Panc1 (cell line): ENCODE data around the gene ETNK1.

Source experiments
- POLR2AphosphoS5 ChIP-seq: IDR thresholded peaks from 2 replicates; pipeline ENCODE4 v1.6.1; 2012; ENCODE audit warnings: mild to moderate bottlenecking, low read depth, low read length, moderate library complexity
- TCF7L2 ChIP-seq: IDR thresholded peaks from 2 replicates; pipeline ENCODE4 v1.6.1; 2011; ENCODE audit warnings: mild to moderate bottlenecking, low read depth, low read length, inconsistent platforms

- no peak for TF ChIP-seq POLR2AphosphoS5
- TF ChIP-seq TCF7L2: no peak
Observed at GRCh38 chr12:22729431-22729956, 104.5 kb downstream of the ETNK1 start.
